K562 (cell line): ENCODE measurements around the gene CRAMP1. TPM values are rescaled to one million over a fixed set of nuclear protein-coding genes. Genes with fewer than 3 reads are reported as not detected.
A peak's percentile ranks its signal among the peaks of the same experiment; 100 is the strongest.

Experiments
- CBX8 ChIP-seq: fragments of 200-600 bp; sonication (generic); IDR thresholded peaks from 2 replicates; pipeline ENCODE4 v1.6.1; 2012; ENCODE audit warnings: borderline replicate concordance, mixed run types, low read depth, mild to moderate bottlenecking, moderate library complexity, mixed read lengths, low read length, control low read depth, inconsistent platforms; ENCODE audit not compliant: poor library complexity, severe bottlenecking; ENCODE audit errors: extremely low read depth
- CEBPG ChIP-seq, 3 experiments: fragments of 200-800 bp in 1 of 3; sonication (Bioruptor generic) in 1 of 3; sonication (generic) in 1 of 3; formaldehyde crosslinking in 1 of 3; IDR thresholded peaks in 2 of 3; conservative IDR thresholded peaks in 1 of 3; 2 replicates each; pipeline versions ENCODE4 v1.6.1 to v1.8.0; 2016 to 2022; ENCODE audit warnings: missing compliant biosample characterization in 2 of 3, missing genetic modification characterization in 2 of 3, mild to moderate bottlenecking in 1 of 3, missing genetic modification reagents in 1 of 3
- ELF2 ChIP-seq: fragments of 250-450 bp; sonication (Bioruptor Pico); IDR thresholded peaks from 2 replicates; pipeline ENCODE4 v1.5.0; 2021; ENCODE audit warnings: mild to moderate bottlenecking
- MAX ChIP-seq: sonication (generic); formaldehyde crosslinking; IDR thresholded peaks from 2 replicates; pipeline ENCODE4 v1.9.0; 2022; ENCODE audit warnings: mild to moderate bottlenecking, missing genetic modification reagents
- NFRKB ChIP-seq: fragments of 450-650 bp; IDR thresholded peaks from 2 replicates; pipeline ENCODE4 v1.6.1; 2016; ENCODE audit warnings: low read depth
- PHF8 ChIP-seq: fragments of 200-600 bp; sonication (generic); IDR thresholded peaks from 2 replicates; pipeline ENCODE4 v1.6.1; 2012; ENCODE audit warnings: mixed run types, mild to moderate bottlenecking, inconsistent platforms, low read length, moderate library complexity, borderline replicate concordance
- RBFOX2 ChIP-seq: fragments of 200-400 bp; formaldehyde crosslinking; IDR thresholded peaks from 2 replicates; pipeline ENCODE4 v1.6.1; 2017; ENCODE audit warnings: low read depth, mild to moderate bottlenecking, low read length, moderate library complexity
- TAF1 ChIP-seq: IDR thresholded peaks from 2 replicates; pipeline ENCODE4 v1.6.1; 2011; ENCODE audit warnings: mild to moderate bottlenecking, low read length, moderate library complexity; ENCODE audit not compliant: insufficient read depth, control insufficient read depth, severe bottlenecking; ENCODE audit errors: extremely low read depth
- TGIF2 ChIP-seq: sonication (generic); formaldehyde crosslinking; IDR thresholded peaks from 2 replicates; pipeline ENCODE4 v1.8.1; 2022; ENCODE audit warnings: mild to moderate bottlenecking, missing genetic modification reagents, moderate library complexity
- ZFX ChIP-seq: sonication (generic); formaldehyde crosslinking; IDR thresholded peaks from 2 replicates; pipeline ENCODE4 v1.8.0; 2022; ENCODE audit warnings: mild to moderate bottlenecking, missing genetic modification reagents, moderate library complexity
- ZKSCAN8 ChIP-seq: fragments of 200-800 bp; sonication (Bioruptor generic); IDR thresholded peaks from 2 replicates; pipeline ENCODE4 v1.6.1; 2016; ENCODE audit warnings: missing genetic modification characterization, missing compliant biosample characterization
- ZNF146 ChIP-seq: IDR thresholded peaks from one replicate; pipeline ENCODE4 v1.6.1; 2018; ENCODE audit warnings: missing compliant biosample characterization; ENCODE audit not compliant: unreplicated experiment
- ZNF324 ChIP-seq: fragments of 250-450 bp; sonication (Bioruptor Pico); IDR thresholded peaks from 2 replicates; pipeline ENCODE4 v1.4.0; 2020; ENCODE audit warnings: mild to moderate bottlenecking
- ZNF592 ChIP-seq: fragments of 450-650 bp; IDR thresholded peaks from 2 replicates; pipeline ENCODE4 v1.6.1; 2017; ENCODE audit warnings: antibody characterized with exemption, mild to moderate bottlenecking
- ZNF644 ChIP-seq: fragments of 200-800 bp; sonication (Bioruptor generic); IDR thresholded peaks from 2 replicates; pipeline ENCODE4 v1.6.1; 2016; ENCODE audit warnings: low read depth, missing genetic modification characterization, missing compliant biosample characterization
- ZZZ3 ChIP-seq: fragments of 450-650 bp; IDR thresholded peaks from 2 replicates; pipeline ENCODE4 v1.6.1; 2016; ENCODE audit warnings: antibody characterized with exemption, mild to moderate bottlenecking, moderate library complexity
- polyA plus RNA-seq, 8 experiments: library from polyadenylated mRNA; depleted of rRNA in 4 of 8; stranded (reverse) in 5 of 8; unstranded in 3 of 8; fragments of >200 nt; fragmentation: Nextera tagmentation in 2 of 8; fragmentation: Illumina TruSeq in 1 of 8; extraction: Ambion mirVana in 2 of 8; extraction: Trizol in 1 of 8; gene quantifications; 2 replicates each; pipeline versions ENCODE4 v1.2.1 to v1.2.3, GENCODE V29; 2011 to 2014; ENCODE audit warnings: inconsistent platforms in 1 of 8, missing spikeins in 1 of 8
- total RNA-seq, 7 experiments: library from RNA; depleted of rRNA in 6 of 7; stranded (reverse); fragments of >200 nt in 6 of 7; fragmentation: Illumina TruSeq in 2 of 7; extraction: Trizol in 2 of 7; gene quantifications; 2 replicates each; pipeline versions ENCODE4 v1.2.1 to v1.2.3, GENCODE V29; 2011 to 2021; ENCODE audit warnings: low replicate concordance in 1 of 7
- TF ChIP-seq, protein P1 (sequence below), 2 experiments: fragments of 450-650 bp; conservative IDR thresholded peaks; 2 replicates each; pipeline ENCODE4 v1.6.1; 2017; ENCODE audit warnings: mild to moderate bottlenecking in 2 of 2, moderate library complexity in 2 of 2
- TF ChIP-seq, protein P2 (sequence below), 2 experiments: fragments of 450-650 bp in 1 of 2; sonication (generic) in 1 of 2; formaldehyde crosslinking in 1 of 2; IDR thresholded peaks in 1 of 2; conservative IDR thresholded peaks in 1 of 2; 2 replicates each; pipeline versions ENCODE4 v1.6.1 to v1.8.1; 2016 to 2023; ENCODE audit warnings: mild to moderate bottlenecking in 2 of 2, moderate library complexity in 2 of 2, inconsistent platforms in 1 of 2, missing genetic modification reagents in 1 of 2

CRAMP1 gene
- total and polyA plus RNA-seq, 9 of the 15 experiments (the other 6 are each of a cell fraction or from before 2014, with no cell fraction given): 0.52 to 20.8 (median 7.5) TPM

DNA sequence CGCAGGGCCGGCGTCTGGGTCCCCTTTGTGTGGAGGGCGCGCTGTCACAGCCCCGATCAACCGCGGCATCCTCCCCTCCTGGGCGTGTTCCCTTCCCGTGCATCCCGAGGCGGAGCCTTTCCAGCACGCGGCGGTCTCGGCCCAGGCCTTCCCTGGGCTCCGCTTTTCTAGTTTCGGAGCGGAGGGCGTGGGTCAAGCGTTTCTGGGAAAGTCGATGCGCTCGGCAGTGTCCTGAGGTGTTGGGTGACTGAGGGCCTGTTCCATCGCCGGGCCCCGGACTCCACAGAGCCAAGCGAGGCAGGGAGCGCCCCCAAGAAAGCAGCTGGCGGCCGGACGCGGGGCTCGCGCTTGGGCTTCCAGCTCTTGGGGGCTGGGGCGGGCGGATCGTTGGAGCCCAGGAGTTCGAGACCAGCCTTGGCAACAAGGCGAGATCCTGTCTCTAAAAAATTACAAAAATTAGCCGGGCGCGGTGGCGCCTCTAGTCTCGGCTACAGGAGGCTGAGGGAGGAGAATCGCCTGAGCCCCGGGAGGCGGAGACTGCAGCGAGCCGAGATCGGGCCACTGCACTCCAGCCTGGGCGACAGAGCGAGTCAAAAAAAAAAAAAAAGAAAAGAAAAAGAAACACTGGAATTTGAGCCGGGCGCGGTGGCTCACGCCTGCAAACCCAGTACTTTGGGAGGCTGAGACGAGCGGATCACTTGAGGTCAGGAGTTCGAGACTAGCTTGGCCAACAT is 1.1 kb upstream of the CRAMP1 start (continued):
- TF ChIP-seq TGIF2 (CRISPR knock-in tag) (no peak), CBX8 (no peak), PHF8 (peak; percentile 41; the same call in 1 of the 2 replicates), ZZZ3 (no peak), ZFX (CRISPR knock-in tag) (peak; percentile 69), CEBPG (CRISPR knock-in tag; IDR thresholded peaks at IDR 0.05) (peak; percentile 12; the same call in 1 of the 2 replicates), CEBPG (tag; conservative IDR thresholded peaks at IDR 0.05 in 1 of 2, IDR thresholded peaks at IDR 0.05 in 1 of 2) (no peak), NFRKB (0 out of 2 replicates have a peak, but pooled peaks have one; percentile 65), ELF2 (CRISPR knock-in tag) (no peak), ZNF644 (tag) (no peak), TAF1 (peak; percentile 9), ZNF146 (CRISPR knock-in tag) (peak; percentile 11), RBFOX2 (peak; percentile 78), MAX (CRISPR knock-in tag) (peak; percentile 98), ZNF324 (CRISPR knock-in tag) (no peak), ZKSCAN8 (CRISPR knock-in tag) (0 out of 2 replicates have a peak, but pooled peaks have one; percentile 2), ZNF592 (no peak)
- TF ChIP-seq, protein P1, sequence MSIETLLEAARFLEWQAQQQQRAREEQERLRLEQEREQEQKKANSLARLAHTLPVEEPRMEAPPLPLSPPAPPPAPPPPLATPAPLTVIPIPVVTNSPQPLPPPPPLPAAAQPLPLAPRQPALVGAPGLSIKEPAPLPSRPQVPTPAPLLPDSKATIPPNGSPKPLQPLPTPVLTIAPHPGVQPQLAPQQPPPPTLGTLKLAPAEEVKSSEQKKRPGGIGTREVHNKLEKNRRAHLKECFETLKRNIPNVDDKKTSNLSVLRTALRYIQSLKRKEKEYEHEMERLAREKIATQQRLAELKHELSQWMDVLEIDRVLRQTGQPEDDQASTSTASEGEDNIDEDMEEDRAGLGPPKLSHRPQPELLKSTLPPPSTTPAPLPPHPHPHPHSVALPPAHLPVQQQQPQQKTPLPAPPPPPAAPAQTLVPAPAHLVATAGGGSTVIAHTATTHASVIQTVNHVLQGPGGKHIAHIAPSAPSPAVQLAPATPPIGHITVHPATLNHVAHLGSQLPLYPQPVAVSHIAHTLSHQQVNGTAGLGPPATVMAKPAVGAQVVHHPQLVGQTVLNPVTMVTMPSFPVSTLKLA (conservative IDR thresholded peaks at IDR 0.05): peak; percentile 61 to 72; a peak in 3 of 4 replicates
- TF ChIP-seq, protein P2, sequence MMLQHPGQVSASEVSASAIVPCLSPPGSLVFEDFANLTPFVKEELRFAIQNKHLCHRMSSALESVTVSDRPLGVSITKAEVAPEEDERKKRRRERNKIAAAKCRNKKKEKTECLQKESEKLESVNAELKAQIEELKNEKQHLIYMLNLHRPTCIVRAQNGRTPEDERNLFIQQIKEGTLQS (IDR thresholded peaks at IDR 0.05): no peak
- TF ChIP-seq, protein P2 (CRISPR knock-in tag; conservative IDR thresholded peaks at IDR 0.05): 0 out of 2 replicates have a peak, but pooled peaks have one; percentile 42
